ENCODE measurements around the gene TSC22D1.

DNA sequence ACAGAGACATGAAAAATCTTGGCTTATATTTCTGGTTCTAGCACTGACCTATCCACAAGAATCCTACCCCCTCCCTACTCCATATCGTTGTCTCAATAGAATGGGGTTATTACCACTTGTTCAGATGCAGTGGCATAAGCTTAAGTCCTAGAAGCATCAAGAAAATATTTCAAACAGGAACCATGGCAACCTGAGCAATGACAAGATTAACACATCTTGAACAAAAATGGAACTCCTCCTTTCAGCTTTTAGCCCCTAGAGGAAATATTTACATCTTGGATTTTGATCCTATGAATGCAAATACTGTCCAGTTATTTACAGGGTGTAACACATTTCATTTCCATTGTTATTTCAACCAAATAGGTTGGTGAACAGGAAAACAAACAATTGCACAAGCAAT is 46.1 kb upstream of the TSC22D1 start:
- TF ChIP-seq CTCF (IDR thresholded peaks at IDR 0.05 in 4 of 5, conservative IDR thresholded peaks at IDR 0.05 in 1 of 5) (no peak), POLR2A (IDR thresholded peaks at IDR 0.05) (no peak)

Data from gastrocnemius medialis (tissue), 4 donors.